GM19468 (cell line): ENCODE results near the gene PMEPA1.

ENCODE experiments used
- ATAC-seq: cut with Tn5 transposase; IDR thresholded peaks from one replicate; pipeline ENCODE4 v1.9.1; 2021; ENCODE audit warnings: mild to moderate bottlenecking, moderate library complexity, moderate number of reproducible peaks; ENCODE audit not compliant: unreplicated experiment; ENCODE audit errors: extremely low read depth

PMEPA1 gene

DNA sequence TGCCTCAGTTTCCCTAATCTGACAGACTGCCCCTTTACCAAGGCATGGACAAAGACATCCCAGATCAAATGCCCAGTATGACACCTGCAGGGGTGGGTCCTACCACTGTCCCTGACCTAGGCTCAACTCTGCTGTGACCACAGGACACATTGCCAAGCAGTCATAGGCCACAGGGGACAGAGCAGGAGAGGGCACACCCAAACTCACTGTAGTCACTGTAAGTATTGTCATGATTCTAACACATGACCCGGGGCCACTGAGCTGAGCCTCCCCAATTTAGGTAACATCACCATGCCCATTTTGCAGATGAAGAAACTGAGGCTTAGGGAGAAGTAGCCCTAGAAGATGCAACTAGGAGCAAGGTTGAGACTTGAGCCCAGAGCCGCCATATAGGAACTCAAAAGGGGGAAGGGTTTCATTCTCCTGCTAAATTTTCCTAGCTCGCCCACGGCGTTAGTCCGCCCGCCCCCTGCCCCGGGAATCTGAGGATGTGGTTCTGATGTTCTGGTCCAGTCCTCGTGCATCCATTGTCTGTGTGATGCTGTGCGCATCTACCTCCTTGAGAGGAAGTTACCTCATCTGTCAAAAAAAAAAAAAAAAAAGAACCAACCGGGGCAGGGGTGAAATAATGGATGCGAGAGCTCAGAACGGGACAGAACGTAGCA is 44.8 kb downstream of the PMEPA1 start:
- ATAC-seq = no peak

DNA sequence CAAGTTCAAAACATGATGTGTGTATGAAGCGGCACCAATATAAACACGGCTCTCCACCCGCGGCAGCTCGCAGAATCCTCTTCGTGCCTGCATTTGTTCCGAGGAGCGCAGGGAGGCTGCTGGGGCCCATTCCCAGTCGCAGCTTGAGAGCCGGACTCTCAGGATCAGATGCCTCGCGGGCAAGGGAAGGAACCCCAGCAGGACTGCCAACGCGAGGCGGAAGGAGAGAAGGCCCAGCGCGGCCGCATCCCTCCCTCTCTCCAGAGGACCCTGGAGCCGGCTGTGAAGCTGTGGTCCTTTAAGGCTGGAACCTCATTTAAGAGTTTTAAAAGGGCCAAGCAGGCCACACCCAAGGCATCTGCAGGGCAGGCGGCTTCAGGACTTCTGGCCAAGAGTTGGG is 45.3 kb downstream of the PMEPA1 start:
- no peak for ATAC-seq

- no peak for ATAC-seq
Measured at GRCh38 chr20:57663681-57664451, 45.9 kb downstream of the PMEPA1 start.

GRCh38 chr20:57663241-57663640 is 46.6 kb downstream of the PMEPA1 start:
- ATAC-seq = no peak

- no peak for ATAC-seq
Measured at GRCh38 chr20:57662456-57663240, 47.2 kb downstream of the PMEPA1 start.

- ATAC-seq = no peak
Measured at GRCh38 chr20:57661746-57662455, 47.9 kb downstream of the PMEPA1 start.

DNA sequence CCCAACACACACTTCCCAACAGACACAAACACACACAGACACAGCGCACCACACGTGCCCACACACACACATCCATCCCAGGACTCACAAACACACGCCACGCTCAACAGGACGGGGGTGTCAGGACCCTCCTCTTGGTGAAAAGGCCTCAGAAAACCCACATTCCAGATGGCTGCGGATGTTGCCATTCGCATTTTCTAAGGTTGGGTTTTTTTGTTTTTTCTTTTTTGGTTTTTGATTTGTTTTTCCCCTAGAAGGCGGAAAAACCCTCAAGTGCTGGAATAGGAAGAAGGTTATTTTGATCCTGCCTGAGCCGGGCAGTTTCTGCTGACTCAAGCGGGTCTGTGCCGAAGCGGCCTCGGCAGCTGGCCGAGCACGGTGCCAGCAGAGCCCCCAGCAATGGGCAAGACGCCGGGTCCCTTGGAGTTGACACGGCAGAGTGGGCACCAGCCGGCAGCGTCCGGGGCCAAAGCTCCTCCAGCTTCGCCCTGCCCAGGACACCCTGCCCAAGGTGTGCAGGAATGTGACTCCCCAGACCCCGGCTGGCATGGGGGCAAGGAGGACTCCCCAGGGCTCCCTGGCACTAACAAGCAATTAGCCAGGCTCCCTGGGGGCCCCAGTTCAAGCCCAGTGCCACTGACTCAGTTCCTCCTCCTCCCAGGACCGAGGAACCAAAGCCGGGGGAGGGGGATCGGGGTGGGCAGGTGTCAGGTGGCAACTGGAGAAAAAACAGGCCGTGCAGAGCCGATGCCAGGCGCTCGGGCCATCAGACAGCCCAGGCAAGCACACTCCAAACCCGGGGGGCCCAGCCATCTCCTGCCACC is 48.7 kb downstream of the PMEPA1 start:
- ATAC-seq = no peak

DNA sequence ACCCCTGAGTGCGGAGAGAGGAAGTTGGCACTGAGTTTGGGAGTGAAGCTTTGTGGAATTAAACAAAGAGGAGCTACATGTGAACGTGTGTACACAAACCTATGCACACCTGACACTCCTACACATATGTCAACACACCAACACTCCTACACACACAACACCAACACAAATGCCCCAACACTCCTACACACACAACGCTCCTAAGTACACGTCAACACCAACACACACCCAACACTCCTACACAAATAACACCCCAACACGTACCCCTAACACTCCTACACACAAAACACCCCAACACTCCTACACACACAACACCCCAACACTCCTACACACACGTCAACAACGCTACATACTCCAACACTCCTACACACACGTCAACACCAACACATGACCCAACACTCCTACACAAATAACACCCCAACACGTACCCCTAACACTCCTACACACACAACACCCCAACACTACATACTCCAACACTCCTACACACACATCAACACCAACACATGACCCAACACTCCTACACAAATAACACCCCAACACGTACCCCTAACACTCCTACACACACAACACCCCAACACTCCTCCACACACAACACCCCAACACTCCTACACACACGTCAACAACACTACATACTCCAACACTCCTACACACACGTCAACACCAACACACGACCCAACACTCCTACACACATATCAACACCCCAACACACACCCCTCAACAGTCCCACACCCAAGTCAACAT is 49.5 kb downstream of the PMEPA1 start:
- no peak for ATAC-seq

- no peak for ATAC-seq
Measured at GRCh38 chr20:57659517-57660180, 50.2 kb downstream of the PMEPA1 start.

DNA sequence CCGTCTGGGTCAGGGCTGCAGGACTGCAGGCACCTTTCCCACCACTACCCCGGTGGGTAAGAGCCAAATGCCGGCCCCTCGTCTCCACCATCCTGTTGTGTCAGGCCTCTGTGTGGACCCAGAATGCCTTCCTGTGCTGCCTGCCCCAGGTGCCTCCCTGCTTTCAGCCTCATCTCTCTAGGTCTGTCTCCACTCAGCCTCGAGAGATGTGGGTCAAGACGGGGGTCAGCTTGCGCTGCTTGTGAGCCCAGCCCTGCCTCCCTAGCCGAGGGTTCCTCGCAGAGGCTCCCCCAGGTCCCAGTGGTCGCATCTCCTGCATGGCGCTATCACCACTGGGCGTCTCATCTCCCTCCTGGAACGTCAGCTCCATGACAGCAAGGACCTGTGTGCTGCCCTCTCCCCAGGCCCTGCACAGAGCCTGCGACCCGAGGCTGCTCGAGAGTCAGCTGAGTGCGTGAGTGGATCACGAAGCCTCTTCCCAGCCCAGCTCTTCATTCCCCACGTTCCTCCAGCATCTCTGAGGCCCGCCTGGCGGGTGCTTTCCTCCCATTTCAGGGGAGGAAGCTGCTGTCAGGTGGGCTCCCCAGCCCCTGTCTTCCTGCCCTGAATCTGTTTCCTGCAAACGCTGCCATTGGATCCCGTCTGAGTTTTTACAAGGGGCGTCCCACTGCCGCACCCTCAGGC is 50.8 kb downstream of the PMEPA1 start:
- no peak for ATAC-seq

DNA sequence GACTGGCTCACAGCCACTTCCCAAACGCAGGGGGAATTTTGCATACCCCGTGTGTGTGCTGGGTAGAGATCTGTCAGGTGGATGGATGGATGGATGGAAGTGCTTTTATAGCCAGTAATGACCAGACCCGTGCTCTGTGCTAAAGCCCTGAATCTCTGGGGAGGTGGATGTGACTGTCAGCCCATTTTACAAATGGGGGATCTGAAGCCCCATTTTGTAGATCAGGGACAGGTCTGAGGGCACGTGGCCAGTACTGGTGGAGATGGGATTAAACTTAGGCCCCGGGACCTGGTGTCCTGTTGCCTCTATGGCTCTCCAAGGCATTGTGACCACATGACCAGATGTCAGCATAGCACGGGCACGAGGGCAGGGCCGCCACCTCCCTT is 51.4 kb downstream of the PMEPA1 start:
- no peak for ATAC-seq

GRCh38 chr20:57657535-57658446 is 52.0 kb downstream of the PMEPA1 start:
- ATAC-seq = no peak

GRCh38 chr20:57656821-57657534 is 52.8 kb downstream of the PMEPA1 start:
- no peak for ATAC-seq

DNA sequence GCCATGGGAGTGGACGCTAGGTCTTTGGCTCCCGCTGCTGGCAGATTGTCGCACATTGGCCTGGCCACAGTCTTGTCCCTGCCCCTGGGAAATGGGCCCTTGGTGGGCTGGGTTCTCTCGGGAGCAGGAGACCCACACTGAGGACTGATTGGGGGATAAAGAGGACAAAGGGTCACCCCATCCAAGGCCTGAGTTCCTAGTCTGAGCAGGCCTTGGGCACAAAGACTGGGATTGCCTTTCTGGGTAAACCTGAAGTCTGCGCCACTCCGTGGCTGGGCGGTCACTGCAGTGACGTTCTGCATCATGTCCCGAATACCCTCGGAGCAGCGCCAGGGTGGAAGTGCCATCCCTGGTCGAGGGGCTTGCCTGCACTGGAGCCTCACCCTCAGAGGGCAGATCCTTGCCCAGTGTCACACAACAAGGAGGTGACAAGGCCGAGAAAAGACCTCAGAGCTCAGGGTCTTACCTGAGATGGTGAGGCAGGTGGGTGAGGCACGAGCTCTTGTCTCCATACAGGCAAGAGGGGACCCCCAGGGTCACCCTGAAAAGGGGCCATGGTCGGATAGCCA is 53.5 kb downstream of the PMEPA1 start:
- ATAC-seq = no peak

- ATAC-seq = no peak
Measured at GRCh38 chr20:57655809-57656155, 54.0 kb downstream of the PMEPA1 start.
